Stimulated activated CD8-positive, alpha-beta memory T cell treated with anti-CD3 and anti-CD28 coated beads, Interleukin-12 subunit alpha, Interleukin-12 subunit beta, amount 100 ng/mL, for 1 hour (primary cell): ENCODE results near the gene HCAR1.
"Not testable (repeated sequence)": the region's sequence is repeated elsewhere in the genome, so short reads cannot be mapped to it uniquely, and the experiment has no call there.

Experiments used
- DNase-seq: peaks from one replicate; pipeline ENCODE4 v3.0.0-alpha.2; 2020; ENCODE audit warnings: low read depth

The HCAR1 gene

DNA sequence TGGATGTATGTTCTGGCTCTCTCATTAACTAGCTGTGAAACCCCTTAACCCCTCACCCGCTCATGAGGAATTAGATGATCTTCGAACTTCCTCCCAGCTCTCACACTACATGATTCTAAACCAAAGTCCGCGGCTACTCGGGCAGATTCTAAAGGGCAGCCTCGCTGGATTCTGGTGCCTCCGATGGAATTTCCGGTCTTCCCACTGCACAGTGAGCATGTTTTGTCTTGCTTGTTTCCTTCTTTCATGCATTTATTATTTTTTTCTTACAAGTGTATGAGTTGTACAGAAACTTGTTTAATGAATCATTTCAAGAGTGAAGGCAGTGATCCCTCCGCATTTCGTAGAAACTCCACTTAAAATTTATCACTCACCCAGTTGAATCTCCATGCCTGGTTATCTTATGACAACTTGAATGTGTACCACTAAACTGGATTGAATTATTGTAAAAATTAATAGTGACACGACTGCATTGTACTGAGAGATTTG lies 9.5 kb downstream of the HCAR1 start:
- DNase-seq = no peak

DNA sequence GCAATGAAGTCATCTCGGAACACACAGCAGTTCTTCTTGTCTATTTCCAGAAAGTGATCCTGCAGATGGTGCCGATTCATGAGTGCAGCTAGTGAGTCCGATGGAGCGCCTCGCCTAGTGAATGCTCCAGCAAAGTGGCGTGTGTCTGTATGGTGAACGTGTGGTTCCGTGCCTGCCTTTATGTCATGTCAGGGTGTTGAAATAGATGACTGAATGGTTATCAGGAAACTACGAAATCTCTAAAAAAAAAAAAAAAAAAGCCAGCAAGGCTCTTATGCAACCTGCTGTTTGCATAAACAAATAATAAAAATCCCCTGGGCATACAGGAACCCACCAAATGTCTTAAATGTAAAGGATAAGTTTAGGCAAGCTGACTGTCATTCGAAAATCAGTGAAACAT lies 14.0 kb downstream of the HCAR1 start, which contains the start of gene HCAR3:
Gene HCAR3 (minus strand): TSS at position 154 of the 400 bp plus-strand sequence. CDS start 74 bp downstream, at position 80.
- DNase-seq = not testable (repeated sequence)

DNA sequence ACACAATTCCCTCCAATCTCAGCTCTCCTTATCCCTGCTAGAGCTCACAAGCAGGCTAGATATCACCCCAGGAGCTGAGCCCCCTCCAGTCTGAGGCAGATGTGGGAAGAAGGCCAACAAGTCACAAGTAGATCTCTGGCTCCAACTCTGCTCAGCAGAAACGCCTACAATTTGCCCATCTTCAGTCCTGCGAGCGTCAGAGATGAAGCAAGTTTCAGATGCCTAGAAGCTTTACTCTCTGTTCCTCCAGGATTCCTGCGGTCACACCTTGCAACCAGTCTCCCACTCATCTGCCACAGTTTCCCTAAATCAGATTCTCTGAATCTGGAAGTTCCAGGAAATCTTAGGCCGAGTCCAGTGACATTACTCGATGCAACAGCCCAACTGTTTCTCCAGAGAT lies 15.4 kb downstream of the HCAR1 start:
- DNase-seq = not testable (repeated sequence)

DNA sequence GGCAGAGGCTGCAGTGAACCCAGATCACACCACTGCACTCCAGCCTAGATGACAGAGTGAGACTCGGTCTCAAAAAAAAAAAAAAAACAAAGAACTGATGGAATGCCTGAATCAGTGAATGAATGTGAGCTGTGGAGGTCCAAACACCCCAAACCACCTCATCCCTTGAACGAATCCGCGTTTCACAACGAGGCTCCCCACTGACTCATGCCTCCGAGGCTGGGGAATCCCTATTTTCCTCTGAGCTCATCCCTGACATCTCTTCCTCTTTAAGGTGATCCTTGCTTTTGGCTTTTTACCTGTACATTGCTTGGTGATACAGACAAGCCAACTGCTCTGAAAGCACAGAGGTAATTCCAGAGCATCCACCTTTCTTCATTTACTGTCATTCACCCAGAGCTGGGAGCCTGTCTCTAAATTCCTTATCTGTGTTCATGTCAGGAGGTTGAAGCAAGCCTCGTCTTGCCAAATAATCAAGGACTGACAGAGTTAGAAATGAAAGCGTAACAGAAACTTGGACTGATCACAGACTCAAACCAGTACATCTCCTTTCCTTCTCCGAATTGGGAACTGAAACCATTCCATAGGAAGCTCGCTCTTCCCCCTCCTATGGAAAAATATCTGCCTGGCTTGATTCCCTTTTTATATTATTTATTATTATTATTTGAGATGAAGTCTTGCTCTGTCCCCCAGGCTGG lies 17.0 kb downstream of the HCAR1 start:
- DNase-seq = not testable (repeated sequence)

DNA sequence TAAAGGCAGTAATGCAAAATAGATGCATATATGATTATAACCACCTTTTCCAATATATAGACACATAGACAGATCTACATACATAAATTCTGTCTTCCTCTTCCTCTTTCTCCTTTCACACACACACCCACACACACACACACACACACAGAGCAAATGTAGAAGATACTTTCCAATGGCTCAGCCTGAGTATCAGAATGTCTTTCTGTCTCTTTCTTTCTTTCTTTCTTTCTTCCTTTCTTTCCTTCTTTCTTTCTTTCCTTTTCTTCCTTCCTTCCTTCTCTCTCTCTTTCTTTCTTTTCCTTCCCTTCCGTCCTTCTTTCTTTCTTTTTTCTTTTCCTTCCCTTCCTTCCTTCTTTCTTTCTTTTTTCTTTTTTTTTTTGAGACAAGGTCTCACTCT lies 19.4 kb downstream of the HCAR1 start:
- not testable (repeated sequence) for DNase-seq

DNA sequence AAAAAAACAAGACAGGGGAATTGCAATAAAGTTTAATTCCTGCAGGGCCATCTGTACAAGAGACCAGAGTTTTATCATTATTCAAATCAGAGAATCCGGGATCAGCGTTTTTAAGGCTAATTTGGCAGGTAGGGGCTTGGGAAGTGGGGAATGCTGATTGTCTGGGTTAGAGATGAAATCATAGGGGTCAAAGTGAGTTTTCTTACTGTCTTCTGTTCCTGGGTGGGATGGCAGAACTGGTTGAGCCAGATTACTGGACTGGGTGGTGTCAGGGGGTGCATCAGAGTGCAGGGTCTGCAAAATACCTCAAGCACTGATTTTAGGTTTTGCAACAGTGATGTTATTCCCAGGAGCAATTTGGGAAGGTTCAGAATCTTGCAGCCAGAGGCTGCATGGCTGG lies 20.3 kb downstream of the HCAR1 start:
- DNase-seq = not testable (repeated sequence)

DNA sequence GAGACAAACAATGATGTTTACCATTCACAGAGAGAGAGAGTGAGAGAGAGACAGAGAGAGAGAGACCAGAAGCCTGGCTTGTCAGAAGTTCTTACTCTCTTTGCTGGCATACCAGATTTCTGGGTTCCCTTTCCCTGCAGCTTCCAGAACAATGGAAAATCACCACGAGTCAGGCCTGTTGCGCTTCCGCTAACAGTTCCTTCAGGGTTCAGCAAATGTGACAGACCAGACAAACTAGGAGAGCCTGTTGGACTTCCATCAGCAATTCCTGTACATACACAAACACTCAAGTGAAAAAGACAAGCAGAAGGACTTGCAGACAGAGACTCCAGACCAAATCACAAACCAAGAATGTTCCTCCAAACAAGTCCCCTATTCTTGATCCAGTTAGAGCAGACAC lies 21.4 kb downstream of the HCAR1 start:
- not testable (repeated sequence) for DNase-seq

DNA sequence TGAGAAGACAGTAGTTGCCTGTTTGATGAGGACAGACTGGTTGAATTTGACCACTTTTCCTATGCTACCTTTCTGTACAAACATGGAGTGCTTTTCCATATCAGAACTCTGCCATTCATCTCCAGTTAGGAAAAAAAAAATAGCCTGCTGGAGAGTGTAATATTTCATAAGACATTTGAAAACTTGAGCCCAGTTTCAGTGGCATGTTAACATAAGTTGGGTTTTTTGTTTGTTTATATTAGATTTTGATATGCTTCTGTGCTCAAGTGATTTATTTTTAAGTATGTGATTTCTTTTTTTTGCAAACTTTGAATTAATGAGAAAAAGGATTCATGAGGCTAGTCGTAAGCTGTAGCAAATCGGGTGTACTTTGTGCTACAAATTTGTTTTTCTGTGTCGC lies 26.8 kb downstream of the HCAR1 start:
- not testable (repeated sequence) for DNase-seq

DNA sequence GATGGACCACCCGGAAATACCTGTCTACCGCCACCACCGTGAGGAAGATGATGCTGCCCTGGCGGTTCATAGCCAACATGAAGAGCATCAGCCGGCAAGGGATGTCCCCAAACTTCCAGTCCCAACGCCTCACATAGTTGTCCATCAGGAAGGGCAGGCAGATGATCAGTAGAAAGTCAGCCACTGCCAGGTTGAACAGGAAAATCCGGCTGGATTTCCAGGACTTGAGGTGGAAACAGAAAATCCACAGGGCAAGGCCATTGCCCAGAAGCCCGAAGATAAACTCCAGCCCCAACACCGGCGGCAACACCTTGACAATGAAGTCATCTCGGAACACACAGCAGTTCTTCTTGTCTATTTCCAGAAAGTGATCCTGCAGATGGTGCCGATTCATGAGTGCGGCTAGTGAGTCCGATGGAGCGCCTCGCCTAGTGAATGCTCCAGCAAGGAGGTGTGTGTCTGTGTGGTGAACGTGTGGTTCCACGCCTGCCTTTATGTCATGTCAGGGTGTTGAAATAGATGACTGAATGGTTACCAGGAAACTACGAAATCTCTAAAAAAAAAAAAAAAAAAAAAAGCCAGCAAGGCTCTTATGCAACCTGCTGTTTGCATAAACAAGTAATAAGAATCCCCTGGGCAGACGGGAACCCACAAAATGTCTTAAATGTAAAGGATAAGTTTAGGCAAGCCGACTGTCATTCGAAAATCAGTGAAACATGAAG lies 27.6 kb downstream of the HCAR1 start, which contains the start of gene HCAR2:
Gene HCAR2 (minus strand): TSS at position 468 of the 722 bp plus-strand sequence. CDS start 74 bp downstream, at position 394.
- DNase-seq = not testable (repeated sequence)

DNA sequence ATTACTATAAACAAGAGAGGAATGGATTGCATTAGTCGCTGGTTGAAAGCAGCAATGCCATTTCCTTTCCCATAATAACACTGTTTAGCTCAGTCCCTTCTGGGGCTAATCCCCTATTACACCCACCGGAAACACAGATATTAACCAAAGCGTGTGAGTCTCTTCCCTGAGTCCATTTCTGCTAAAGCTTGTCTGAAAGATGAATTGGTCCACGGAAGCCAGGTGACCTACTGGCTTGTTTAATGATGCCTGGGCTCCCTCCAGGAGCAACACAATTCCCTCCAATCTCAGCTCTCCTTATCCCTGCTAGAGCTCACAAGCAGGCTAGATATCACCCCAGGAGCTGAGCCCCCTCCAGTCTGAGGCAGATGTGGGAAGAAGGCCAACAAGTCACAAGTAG lies 29.2 kb downstream of the HCAR1 start:
- not testable (repeated sequence) for DNase-seq

DNA sequence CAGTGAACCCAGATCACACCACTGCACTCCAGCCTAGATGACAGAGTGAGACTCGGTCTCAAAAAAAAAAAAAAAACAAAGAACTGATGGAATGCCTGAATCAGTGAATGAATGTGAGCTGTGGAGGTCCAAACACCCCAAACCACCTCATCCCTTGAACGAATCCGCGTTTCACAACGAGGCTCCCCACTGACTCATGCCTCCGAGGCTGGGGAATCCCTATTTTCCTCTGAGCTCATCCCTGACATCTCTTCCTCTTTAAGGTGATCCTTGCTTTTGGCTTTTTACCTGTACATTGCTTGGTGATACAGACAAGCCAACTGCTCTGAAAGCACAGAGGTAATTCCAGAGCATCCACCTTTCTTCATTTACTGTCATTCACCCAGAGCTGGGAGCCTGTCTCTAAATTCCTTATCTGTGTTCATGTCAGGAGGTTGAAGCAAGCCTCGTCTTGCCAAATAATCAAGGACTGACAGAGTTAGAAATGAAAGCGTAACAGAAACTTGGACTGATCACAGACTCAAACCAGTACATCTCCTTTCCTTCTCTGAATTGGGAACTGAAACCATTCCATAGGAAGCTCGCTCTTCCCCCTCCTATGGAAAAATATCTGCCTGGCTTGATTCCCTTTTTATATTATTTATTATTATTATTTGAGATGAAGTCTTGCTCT lies 30.5 kb downstream of the HCAR1 start:
- not testable (repeated sequence) for DNase-seq

DNA sequence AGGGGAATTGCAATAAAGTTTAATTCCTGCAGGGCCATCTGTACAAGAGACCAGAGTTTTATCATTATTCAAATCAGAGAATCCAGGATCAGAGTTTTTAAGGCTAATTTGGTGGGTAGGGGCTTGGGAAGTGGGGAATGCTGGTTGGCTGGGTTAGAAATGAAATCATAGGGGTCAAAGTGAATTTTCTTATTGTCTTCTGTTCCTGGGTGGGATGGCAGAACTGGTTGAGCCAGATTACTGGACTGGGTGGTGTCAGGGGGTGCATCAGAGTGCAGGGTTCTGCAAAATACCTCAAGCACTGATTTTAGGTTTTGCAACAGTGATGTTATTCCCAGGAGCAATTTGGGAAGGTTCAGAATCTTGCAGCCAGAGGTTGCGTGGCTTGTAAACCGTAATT lies 33.7 kb downstream of the HCAR1 start:
- not testable (repeated sequence) for DNase-seq

DNA sequence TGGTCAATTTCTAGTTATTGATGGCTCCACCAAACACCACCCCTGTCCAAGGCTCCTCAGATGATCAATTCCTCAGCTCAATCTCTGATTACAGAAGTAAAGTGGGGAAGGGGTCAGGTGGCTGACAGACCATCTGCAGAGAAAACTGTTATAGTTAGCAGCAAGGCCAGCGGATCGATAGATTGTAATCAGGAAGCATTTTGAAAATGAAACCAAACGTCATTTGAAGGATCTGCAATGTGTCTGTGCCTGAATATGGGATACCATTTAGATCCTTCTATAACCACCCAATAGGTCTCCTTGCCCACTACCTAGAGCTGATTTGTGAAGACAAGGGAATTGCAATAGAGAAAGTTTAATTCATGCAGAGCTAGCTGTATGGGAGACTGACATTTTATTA lies 39.1 kb downstream of the HCAR1 start:
- DNase-seq = no peak

DNA sequence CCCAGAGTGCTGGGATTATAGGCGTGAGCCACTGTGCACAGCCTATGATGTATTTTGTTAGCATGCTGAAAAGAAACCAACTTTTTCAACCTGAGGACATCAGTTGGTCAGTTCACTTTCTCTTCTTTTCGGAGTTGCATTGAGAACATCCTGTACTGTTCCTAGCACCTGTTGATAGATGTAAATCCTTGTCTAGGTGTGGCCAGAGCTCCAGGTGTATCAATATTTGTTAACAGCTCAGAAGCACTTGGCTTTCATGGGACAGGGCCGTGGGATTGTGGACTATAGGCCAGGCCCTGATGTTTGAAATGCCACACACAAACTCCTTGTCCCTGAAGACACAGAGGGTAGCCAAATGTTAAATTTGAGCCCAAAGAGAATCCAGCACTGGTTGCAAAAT lies 42.4 kb downstream of the HCAR1 start:
- DNase-seq = no peak

DNA sequence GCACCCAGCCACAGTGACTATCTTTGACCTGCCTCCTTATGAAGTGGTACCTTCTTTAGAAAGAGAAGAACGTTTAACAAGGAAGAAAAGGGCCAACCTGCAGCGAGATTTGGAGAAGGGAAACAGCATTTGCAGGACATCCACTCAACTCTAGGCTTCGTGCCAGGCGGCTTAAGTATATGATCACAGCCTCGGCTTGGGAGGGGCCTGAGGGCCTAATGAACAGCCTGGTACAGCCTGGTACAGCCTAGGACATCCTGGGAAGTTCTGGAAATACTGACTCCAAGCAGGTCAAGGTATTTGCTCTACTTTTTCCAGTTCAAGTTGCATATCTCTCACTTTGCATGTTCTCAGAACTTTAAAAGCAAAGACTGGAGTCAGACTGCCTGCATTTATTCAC lies 43.6 kb downstream of the HCAR1 start:
- DNase-seq = no peak

DNA sequence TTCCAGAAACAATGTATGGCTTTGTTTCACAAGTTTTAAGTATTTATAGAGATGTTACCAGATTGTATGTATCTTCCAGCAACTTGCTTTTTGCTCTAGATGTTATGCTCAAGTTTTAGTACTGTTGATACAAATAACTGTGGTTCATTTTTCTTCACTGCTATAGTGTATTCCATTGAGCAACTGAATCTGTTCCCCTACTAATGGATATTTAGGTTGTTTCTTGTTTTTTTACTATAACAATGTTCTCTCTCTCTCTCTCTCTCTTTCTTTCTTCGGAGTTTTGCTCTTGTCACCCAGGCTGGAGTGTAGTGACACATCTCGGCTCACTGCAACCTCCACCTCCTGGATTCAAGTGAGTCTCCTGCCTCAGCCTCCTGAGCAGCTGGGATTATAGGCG lies 44.1 kb downstream of the HCAR1 start:
- DNase-seq = no peak

DNA sequence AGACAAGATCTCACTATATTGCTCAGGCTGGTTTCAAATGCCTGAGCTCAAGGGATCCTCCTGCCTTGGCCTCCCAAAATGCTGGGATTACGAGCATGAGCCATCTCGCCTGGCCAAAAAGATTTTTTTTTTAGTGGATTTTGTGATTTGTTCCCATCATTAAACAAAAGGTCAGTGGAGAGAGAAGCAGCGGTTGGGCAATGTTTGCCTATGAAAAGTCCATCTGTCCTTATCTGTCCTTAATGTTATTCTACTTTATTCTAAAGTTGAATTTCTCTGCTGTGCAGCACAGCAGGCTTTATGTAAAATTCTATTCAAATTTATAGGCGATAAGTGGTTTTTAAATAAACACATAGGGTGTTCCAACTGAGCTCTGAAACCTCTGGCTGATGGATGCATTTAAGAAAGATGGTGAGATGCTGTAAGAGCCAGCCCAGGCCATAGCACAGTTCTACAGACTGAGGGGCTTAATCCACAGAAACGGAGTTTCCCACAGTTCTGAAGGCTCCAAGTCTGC lies 46.3 kb downstream of the HCAR1 start:
- no peak for DNase-seq

DNA sequence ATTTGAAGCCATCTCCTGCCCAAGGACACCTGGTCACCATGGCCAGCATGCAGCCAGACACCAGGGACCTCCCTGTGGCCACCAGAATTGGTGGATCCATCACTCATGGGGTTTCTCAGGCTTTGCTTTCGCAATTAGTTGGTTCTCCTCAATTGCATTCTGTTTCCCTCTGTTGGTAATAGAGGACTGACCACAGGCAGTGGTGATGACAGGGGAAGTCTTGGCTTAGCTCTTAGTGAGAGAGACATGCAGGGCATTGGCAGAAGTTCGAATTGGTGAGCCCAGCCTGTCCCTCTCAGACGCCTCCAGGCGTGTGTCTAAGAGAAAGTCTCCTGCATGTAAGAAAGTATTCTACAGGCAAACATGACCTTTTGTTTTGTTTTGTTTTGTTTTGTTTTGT lies 48.8 kb downstream of the HCAR1 start:
- no peak for DNase-seq

DNA sequence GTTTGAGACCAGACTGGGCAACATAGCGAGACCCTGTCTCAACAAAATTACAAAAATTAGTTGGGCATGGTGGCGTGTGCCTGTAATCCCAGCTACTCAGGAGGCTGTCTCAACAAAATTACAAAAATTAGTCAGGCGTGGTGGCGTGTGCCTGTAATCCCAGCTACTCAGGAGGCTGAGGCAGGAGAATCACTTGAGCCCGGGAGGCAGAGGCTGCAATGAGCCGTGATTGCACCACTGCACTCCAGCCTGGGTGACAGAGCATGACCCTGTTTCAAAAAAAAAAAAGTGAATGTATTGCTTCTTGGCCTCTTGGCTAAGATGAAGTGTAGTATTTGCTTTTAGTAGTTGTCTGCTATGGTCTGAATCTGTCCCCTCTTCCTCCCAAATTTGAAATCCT lies 49.7 kb downstream of the HCAR1 start:
- not testable (repeated sequence) for DNase-seq

DNA sequence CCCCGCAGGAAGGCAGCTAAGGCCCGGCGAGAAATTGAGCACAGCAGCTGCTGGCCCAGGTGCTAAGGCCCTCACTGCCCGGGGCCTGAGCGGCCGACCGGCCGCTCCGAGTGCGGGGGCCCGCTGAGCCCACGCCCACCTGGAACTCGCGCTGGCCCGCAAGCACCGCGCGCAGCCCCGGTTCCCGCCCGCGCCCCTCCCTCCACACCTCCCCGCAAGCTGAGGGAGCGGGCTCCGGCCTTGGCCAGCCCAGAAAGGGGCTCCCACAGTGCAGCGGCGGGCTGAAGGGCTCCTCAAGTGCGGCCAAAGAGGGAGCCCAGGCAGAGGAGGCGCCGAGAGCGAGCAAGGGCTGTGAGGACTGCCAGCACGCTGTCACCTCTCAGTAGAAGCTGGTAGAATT lies 53.9 kb downstream of the HCAR1 start:
- not testable (repeated sequence) for DNase-seq
